ENCODE data around the gene STPG2. TPM values are rescaled to one million over a fixed set of nuclear protein-coding genes. Genes with fewer than 3 reads are reported as not detected.
A peak's percentile ranks its signal among the peaks of the same experiment; 100 is the strongest.

STPG2 gene
- polyA plus RNA-seq (2013, experiment 1 of 2) = not detected
- not detected for polyA plus RNA-seq (2013, experiment 2 of 2)

GRCh38 chr4:98143001-98143899 is at the start of gene STPG2:
Gene STPG2, minus strand, starts transcription at chr4:98143476.
- Histone ChIP-seq H3K27ac (ENCODE audit: low read depth, low read length, severe bottlenecking) (no peak within 1 kb of the TSS), H3K9me3 (ENCODE audit: control insufficient read depth, low read length) (no peaks in the 10 kb centered on the region), H3K4me3 (ENCODE audit: extremely low read depth, insufficient read depth, low read length, poor library complexity, severe bottlenecking) (peak within 1 kb of the TSS; percentile 42), H3K4me1 (ENCODE audit: control insufficient read depth, insufficient read depth, low read length, poor library complexity, severe bottlenecking) (no peaks in the 10 kb centered on the region), H3K36me3 (ENCODE audit: control insufficient read depth, insufficient read depth, low read length) (no peaks in the 10 kb centered on the region)
- 56 to 76% methylated on average over 37 to 40 of the region's 44 CpGs for WGBS, 2 experiments (ENCODE audit: insufficient coverage in 2 of 2)

GRCh38 chr4:98185279-98185678 is 42.0 kb upstream of the STPG2 start:
- H3K4me3 ChIP-seq (ENCODE audit: extremely low read depth, insufficient read depth, low read length, poor library complexity, severe bottlenecking) = no peak overlapping the region
- no peaks in the 10 kb centered on the region for H3K9me3 ChIP-seq (ENCODE audit: control insufficient read depth, low read length)
- H3K4me1 ChIP-seq (ENCODE audit: control insufficient read depth, insufficient read depth, low read length, poor library complexity, severe bottlenecking) = no peaks in the 10 kb centered on the region
- H3K36me3 ChIP-seq (ENCODE audit: control insufficient read depth, insufficient read depth, low read length) = no peaks in the 10 kb centered on the region
- no peak overlapping the region for H3K27ac ChIP-seq (ENCODE audit: low read depth, low read length, severe bottlenecking)

GRCh38 chr4:98181809-98182208 is 38.5 kb upstream of the STPG2 start:
- WGBS, 2 experiments (ENCODE audit: insufficient coverage in 2 of 2) = 100% methylated on average over 1 of the region's 3 CpGs; no CpG with 5 or more reads in 1 of the 2 experiments
- Histone ChIP-seq H3K4me3 (ENCODE audit: extremely low read depth, insufficient read depth, low read length, poor library complexity, severe bottlenecking) (no peak overlapping the region), H3K36me3 (ENCODE audit: control insufficient read depth, insufficient read depth, low read length) (no peaks in the 10 kb centered on the region), H3K9me3 (ENCODE audit: control insufficient read depth, low read length) (no peaks in the 10 kb centered on the region), H3K4me1 (ENCODE audit: control insufficient read depth, insufficient read depth, low read length, poor library complexity, severe bottlenecking) (no peaks in the 10 kb centered on the region), H3K27ac (ENCODE audit: low read depth, low read length, severe bottlenecking) (no peak overlapping the region)

DNA sequence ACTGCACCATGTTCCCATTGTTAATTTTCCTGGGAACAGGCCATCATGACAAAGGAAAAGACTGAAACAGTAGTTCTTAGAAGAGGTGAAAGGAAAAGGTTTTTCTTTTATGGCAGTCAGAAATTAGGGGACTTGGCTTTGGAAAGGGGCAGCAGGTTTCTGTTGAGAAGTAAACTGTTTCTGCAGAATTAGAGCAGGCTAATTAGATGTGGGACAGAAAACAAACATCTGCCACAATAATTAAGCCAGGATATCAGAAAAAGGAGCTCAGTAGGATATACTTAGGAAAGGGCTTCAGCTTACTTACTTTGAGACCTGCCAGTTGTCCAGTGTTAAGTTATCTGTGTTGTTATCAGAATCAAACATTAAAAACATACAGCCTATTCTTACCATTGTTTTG is 36.7 kb upstream of the STPG2 start:
- no peak overlapping the region for H3K4me3 ChIP-seq (ENCODE audit: extremely low read depth, insufficient read depth, low read length, poor library complexity, severe bottlenecking)
- no peaks in the 10 kb centered on the region for H3K9me3 ChIP-seq (ENCODE audit: control insufficient read depth, low read length)
- no peak overlapping the region for H3K27ac ChIP-seq (ENCODE audit: low read depth, low read length, severe bottlenecking)
- no peaks in the 10 kb centered on the region for H3K36me3 ChIP-seq (ENCODE audit: control insufficient read depth, insufficient read depth, low read length)
- no peaks in the 10 kb centered on the region for H3K4me1 ChIP-seq (ENCODE audit: control insufficient read depth, insufficient read depth, low read length, poor library complexity, severe bottlenecking)

- no peak overlapping the region for H3K4me3 ChIP-seq (ENCODE audit: extremely low read depth, insufficient read depth, low read length, poor library complexity, severe bottlenecking)
- H3K36me3 ChIP-seq (ENCODE audit: control insufficient read depth, insufficient read depth, low read length) = no peaks in the 10 kb centered on the region
- H3K27ac ChIP-seq (ENCODE audit: low read depth, low read length, severe bottlenecking) = no peak overlapping the region
- 50 to 51% methylated on average over 1 to 2 of the region's 2 CpGs for WGBS, 2 experiments (ENCODE audit: insufficient coverage in 2 of 2)
- no peaks in the 10 kb centered on the region for H3K4me1 ChIP-seq (ENCODE audit: control insufficient read depth, insufficient read depth, low read length, poor library complexity, severe bottlenecking)
- no peaks in the 10 kb centered on the region for H3K9me3 ChIP-seq (ENCODE audit: control insufficient read depth, low read length)
Observed at GRCh38 chr4:98176531-98176930, 33.3 kb upstream of the STPG2 start.

DNA sequence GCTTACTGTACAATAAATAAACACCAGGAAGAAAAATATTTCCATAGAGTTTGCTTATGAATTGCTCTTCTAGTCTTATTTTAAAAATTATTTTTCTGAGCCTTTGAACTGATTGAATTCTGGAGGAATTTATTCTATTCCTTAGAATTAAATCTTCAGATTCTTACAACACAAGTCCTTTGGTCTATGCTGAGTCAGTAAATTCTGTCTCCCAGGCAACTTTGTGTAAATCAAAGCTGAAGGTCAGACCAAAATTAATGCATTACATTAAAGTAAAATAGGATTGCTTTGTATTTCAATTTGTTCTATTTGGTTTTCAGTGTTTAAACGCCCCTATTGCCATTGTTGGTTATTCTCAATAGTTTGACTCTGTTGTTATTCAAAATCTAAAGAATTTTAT is 26.8 kb upstream of the STPG2 start:
- Histone ChIP-seq H3K27ac (ENCODE audit: low read depth, low read length, severe bottlenecking) (no peak overlapping the region), H3K4me1 (ENCODE audit: control insufficient read depth, insufficient read depth, low read length, poor library complexity, severe bottlenecking) (no peaks in the 10 kb centered on the region), H3K9me3 (ENCODE audit: control insufficient read depth, low read length) (no peaks in the 10 kb centered on the region), H3K4me3 (ENCODE audit: extremely low read depth, insufficient read depth, low read length, poor library complexity, severe bottlenecking) (no peak overlapping the region), H3K36me3 (ENCODE audit: control insufficient read depth, insufficient read depth, low read length) (no peaks in the 10 kb centered on the region)
- no CpG with 5 or more reads among the region's 1 CpG for WGBS, 2 experiments (ENCODE audit: insufficient coverage in 2 of 2)

- Histone ChIP-seq H3K9me3 (ENCODE audit: control insufficient read depth, low read length) (no peaks in the 10 kb centered on the region), H3K27ac (ENCODE audit: low read depth, low read length, severe bottlenecking) (no peak overlapping the region), H3K36me3 (ENCODE audit: control insufficient read depth, insufficient read depth, low read length) (no peaks in the 10 kb centered on the region), H3K4me1 (ENCODE audit: control insufficient read depth, insufficient read depth, low read length, poor library complexity, severe bottlenecking) (no peaks in the 10 kb centered on the region), H3K4me3 (ENCODE audit: extremely low read depth, insufficient read depth, low read length, poor library complexity, severe bottlenecking) (no peak overlapping the region)
- WGBS, 2 experiments (ENCODE audit: insufficient coverage in 2 of 2) = no CpG with 5 or more reads among the region's 2 CpGs
Observed at GRCh38 chr4:98166731-98167041, 23.4 kb upstream of the STPG2 start.

GRCh38 chr4:98166025-98166730 is 22.9 kb upstream of the STPG2 start:
- no peaks in the 10 kb centered on the region for H3K4me1 ChIP-seq (ENCODE audit: control insufficient read depth, insufficient read depth, low read length, poor library complexity, severe bottlenecking)
- H3K4me3 ChIP-seq (ENCODE audit: extremely low read depth, insufficient read depth, low read length, poor library complexity, severe bottlenecking) = no peak overlapping the region
- H3K27ac ChIP-seq (ENCODE audit: low read depth, low read length, severe bottlenecking) = no peak overlapping the region
- H3K9me3 ChIP-seq (ENCODE audit: control insufficient read depth, low read length) = no peaks in the 10 kb centered on the region
- H3K36me3 ChIP-seq (ENCODE audit: control insufficient read depth, insufficient read depth, low read length) = no peaks in the 10 kb centered on the region
- WGBS, 2 experiments (ENCODE audit: insufficient coverage in 2 of 2) = 93 to 94% methylated on average over 5 to 6 of the region's 7 CpGs

GRCh38 chr4:98162696-98163095 is 19.4 kb upstream of the STPG2 start:
- 80 to 95% methylated on average over 1 to 3 of the region's 3 CpGs for WGBS, 2 experiments (ENCODE audit: insufficient coverage in 2 of 2)
- H3K27ac ChIP-seq (ENCODE audit: low read depth, low read length, severe bottlenecking) = no peak overlapping the region

GRCh38 chr4:98151145-98151924 is 8.1 kb upstream of the STPG2 start:
- Histone ChIP-seq H3K4me3 (ENCODE audit: extremely low read depth, insufficient read depth, low read length, poor library complexity, severe bottlenecking) (no peak overlapping the region), H3K36me3 (ENCODE audit: control insufficient read depth, insufficient read depth, low read length) (no peaks in the 10 kb centered on the region), H3K4me1 (ENCODE audit: control insufficient read depth, insufficient read depth, low read length, poor library complexity, severe bottlenecking) (no peaks in the 10 kb centered on the region), H3K27ac (ENCODE audit: low read depth, low read length, severe bottlenecking) (no peak overlapping the region), H3K9me3 (ENCODE audit: control insufficient read depth, low read length) (no peaks in the 10 kb centered on the region)
- 100% methylated on average over 1 to 2 of the region's 4 CpGs for WGBS, 2 experiments (ENCODE audit: insufficient coverage in 2 of 2)

More at GRCh38 chr4:98162696-98163095, 19.4 kb upstream of the STPG2 start:
- H3K4me3 ChIP-seq (ENCODE audit: extremely low read depth, insufficient read depth, low read length, poor library complexity, severe bottlenecking) = no peak overlapping the region
- no peaks in the 10 kb centered on the region for H3K36me3 ChIP-seq (ENCODE audit: control insufficient read depth, insufficient read depth, low read length)
- peaks cover 8% of the 10 kb centered on the region for H3K9me3 ChIP-seq (ENCODE audit: control insufficient read depth, low read length)
- H3K4me1 ChIP-seq (ENCODE audit: control insufficient read depth, insufficient read depth, low read length, poor library complexity, severe bottlenecking) = no peaks in the 10 kb centered on the region

All from mesodermal cell (in vitro differentiated cells).